Stimulated activated naive B cell treated with anti-CD40 and anti-IgM and Interleukin-4, amounts not matched to agents 10 μg/mL and 1 μg/mL and 100 μg/mL, for 72 hours (primary cell): Measurements from ENCODE around the gene SPON1.

Experiments
- ATAC-seq, 2 donors: fragments of 150-1000 bp; cut with Tn5 transposase; replicated peaks; 2 replicates each; pipeline ENCODE4 v1.10.0; 2021; ENCODE audit warnings: moderate library complexity in 1 of 2
- DNase-seq: peaks from one replicate; pipeline ENCODE4 v3.0.0; 2021
- H3K27ac Mint-ChIP-seq: one replicate; pipeline ENCODE4 v1.8.0; 2022; ENCODE audit warnings: mild to moderate bottlenecking, mixed read lengths
- H3K27me3 Mint-ChIP-seq, 2 donors: one replicate each; pipeline ENCODE4 v1.8.0; 2022; ENCODE audit warnings: mixed read lengths in 2 of 2
- H3K36me3 Mint-ChIP-seq, 2 donors: one replicate each; pipeline ENCODE4 v1.8.0; 2022; ENCODE audit warnings: mixed read lengths in 2 of 2, mild to moderate bottlenecking in 1 of 2
- H3K4me1 Mint-ChIP-seq, 2 donors: one replicate each; pipeline ENCODE4 v1.8.0; 2022; ENCODE audit warnings: mixed read lengths in 2 of 2, mild to moderate bottlenecking in 1 of 2
- H3K4me3 Mint-ChIP-seq, 2 donors: one replicate each; pipeline ENCODE4 v1.8.0; 2022; ENCODE audit warnings: mild to moderate bottlenecking in 2 of 2, mixed read lengths in 2 of 2, moderate library complexity in 1 of 2
- H3K9me3 Mint-ChIP-seq, 2 donors: one replicate each; pipeline ENCODE4 v1.8.0; 2022; ENCODE audit warnings: mixed read lengths in 2 of 2, mild to moderate bottlenecking in 1 of 2

SPON1 gene

GRCh38 chr11:13956988-13957387 is 5.5 kb upstream of the SPON1 start:
- H3K9me3 Mint-ChIP-seq, result no peaks in the 10 kb centered on the region
- no peak overlapping the region for H3K27ac Mint-ChIP-seq
- DNase-seq, result no peak
- H3K4me3 Mint-ChIP-seq, result no peak overlapping the region
- ATAC-seq, result no peak
- no peaks in the 10 kb centered on the region for H3K36me3 Mint-ChIP-seq
- peaks cover 0 to under 1% of the 10 kb centered on the region in 2 donors for H3K4me1 Mint-ChIP-seq
- H3K27me3 Mint-ChIP-seq, result peaks cover 24 to 30% of the 10 kb centered on the region in 2 donors

GRCh38 chr11:13958641-13959400 is 3.7 kb upstream of the SPON1 start:
- no peak for DNase-seq
- Mint-ChIP-seq H3K4me1 (peaks cover 6 to 7% of the 10 kb centered on the region in 2 donors), H3K27ac (no peak overlapping the region), H3K36me3 (no peaks in the 10 kb centered on the region), H3K9me3 (no peaks in the 10 kb centered on the region), H3K4me3 (no peak overlapping the region), H3K27me3 (peaks cover 30 to 34% of the 10 kb centered on the region in 2 donors)
- no peak for ATAC-seq

GRCh38 chr11:13962198-13962561 is 343 bp upstream of the SPON1 start:
- Mint-ChIP-seq H3K27ac (peak overlapping the region; percentile 39), H3K4me1 (peaks cover 10 to 14% of the 10 kb centered on the region in 2 donors), H3K27me3 (peaks cover 52 to 67% of the 10 kb centered on the region in 2 donors), H3K9me3 (no peaks in the 10 kb centered on the region), H3K36me3 (no peaks in the 10 kb centered on the region), H3K4me3 (peak overlapping the region; percentile 15 to 55)
- ATAC-seq, result peak in 1 of 2 donors; percentile 2
- no peak for DNase-seq

GRCh38 chr11:13963169-13963948 is 836 bp downstream of the SPON1 start:
- H3K36me3 Mint-ChIP-seq, result no peaks in the 10 kb centered on the region
- peak overlapping the region; percentile 55 to 76 for H3K4me3 Mint-ChIP-seq
- no peaks in the 10 kb centered on the region for H3K9me3 Mint-ChIP-seq
- peaks cover 52 to 67% of the 10 kb centered on the region in 2 donors for H3K27me3 Mint-ChIP-seq
- ATAC-seq (peak; percentile 85 to 88), DNase-seq (peak; percentile 33)
- H3K27ac Mint-ChIP-seq, result no peak overlapping the region
- peaks cover 10 to 14% of the 10 kb centered on the region in 2 donors for H3K4me1 Mint-ChIP-seq

- H3K27me3 Mint-ChIP-seq, result peaks cover 46 to 62% of the 10 kb centered on the region in 2 donors
- peak; percentile 2 for DNase-seq
- peak; percentile 9 to 28 for ATAC-seq
Observed at GRCh38 chr11:13963949-13964770, 1.6 kb downstream of the SPON1 start.

GRCh38 chr11:13964771-13965074 is 2.2 kb downstream of the SPON1 start:
- H3K27ac Mint-ChIP-seq, result no peak overlapping the region
- no peaks in the 10 kb centered on the region for H3K36me3 Mint-ChIP-seq
- H3K27me3 Mint-ChIP-seq, result peaks cover 41 to 58% of the 10 kb centered on the region in 2 donors
- no peak for DNase-seq
- H3K4me1 Mint-ChIP-seq, result peaks cover 13 to 14% of the 10 kb centered on the region in 2 donors
- H3K4me3 Mint-ChIP-seq, result no peak overlapping the region
- H3K9me3 Mint-ChIP-seq, result no peaks in the 10 kb centered on the region
- ATAC-seq, result no peak

More at GRCh38 chr11:13963949-13964770, 1.6 kb downstream of the SPON1 start:
- Mint-ChIP-seq H3K36me3 (no peaks in the 10 kb centered on the region), H3K9me3 (no peaks in the 10 kb centered on the region), H3K27ac (no peak overlapping the region), H3K4me1 (peaks cover 10 to 14% of the 10 kb centered on the region in 2 donors), H3K4me3 (peak overlapping the region; percentile 55 to 76)

- H3K9me3 Mint-ChIP-seq, result no peaks in the 10 kb centered on the region
- ATAC-seq (no peak), DNase-seq (no peak)
- H3K4me3 Mint-ChIP-seq, result no peak overlapping the region
- peaks cover 37 to 52% of the 10 kb centered on the region in 2 donors for H3K27me3 Mint-ChIP-seq
- H3K27ac Mint-ChIP-seq, result no peak overlapping the region
- peaks cover 13 to 14% of the 10 kb centered on the region in 2 donors for H3K4me1 Mint-ChIP-seq
- no peaks in the 10 kb centered on the region for H3K36me3 Mint-ChIP-seq
Observed at GRCh38 chr11:13965337-13965736, 2.8 kb downstream of the SPON1 start.

GRCh38 chr11:13966013-13966412 is 3.5 kb downstream of the SPON1 start:
- no peak for ATAC-seq
- no peaks in the 10 kb centered on the region for H3K36me3 Mint-ChIP-seq
- no peak overlapping the region for H3K27ac Mint-ChIP-seq
- H3K27me3 Mint-ChIP-seq, result peaks cover 33 to 48% of the 10 kb centered on the region in 2 donors
- no peak for DNase-seq
- no peaks in the 10 kb centered on the region for H3K9me3 Mint-ChIP-seq
- peaks cover 13 to 14% of the 10 kb centered on the region in 2 donors for H3K4me1 Mint-ChIP-seq
- H3K4me3 Mint-ChIP-seq, result no peak overlapping the region

GRCh38 chr11:13966486-13966885 is 4.0 kb downstream of the SPON1 start:
- Mint-ChIP-seq H3K4me3 (no peak overlapping the region), H3K36me3 (no peaks in the 10 kb centered on the region), H3K9me3 (no peaks in the 10 kb centered on the region), H3K27ac (no peak overlapping the region), H3K4me1 (peaks cover 13 to 14% of the 10 kb centered on the region in 2 donors), H3K27me3 (peaks cover 28 to 44% of the 10 kb centered on the region in 2 donors)
- DNase-seq, result no peak
- ATAC-seq, result no peak

GRCh38 chr11:13970986-13971385 is 8.5 kb downstream of the SPON1 start:
- H3K27me3 Mint-ChIP-seq, result peaks cover 6 to 18% of the 10 kb centered on the region in 2 donors
- no peaks in the 10 kb centered on the region for H3K36me3 Mint-ChIP-seq
- H3K4me1 Mint-ChIP-seq, result peaks cover 0 to 3% of the 10 kb centered on the region in 2 donors
- ATAC-seq, result peak in 1 of 2 donors; percentile 54
- no peak overlapping the region for H3K27ac Mint-ChIP-seq
- no peaks in the 10 kb centered on the region for H3K9me3 Mint-ChIP-seq
- H3K4me3 Mint-ChIP-seq, result no peak overlapping the region
- DNase-seq, result no peak

GRCh38 chr11:13972043-13972910 is 9.8 kb downstream of the SPON1 start:
- Mint-ChIP-seq H3K27ac (no peak overlapping the region), H3K4me3 (no peak overlapping the region), H3K36me3 (no peaks in the 10 kb centered on the region), H3K4me1 (peaks cover 0 to 3% of the 10 kb centered on the region in 2 donors), H3K9me3 (no peaks in the 10 kb centered on the region), H3K27me3 (peaks cover 0 to 7% of the 10 kb centered on the region in 2 donors)
- ATAC-seq, result no peak
- DNase-seq, result no peak

GRCh38 chr11:13972944-13973343 is 10.4 kb downstream of the SPON1 start:
- no peak for DNase-seq
- Mint-ChIP-seq H3K4me3 (no peak overlapping the region), H3K36me3 (no peaks in the 10 kb centered on the region), H3K4me1 (peaks cover 0 to 3% of the 10 kb centered on the region in 2 donors), H3K27me3 (peaks cover 0 to 12% of the 10 kb centered on the region in 2 donors), H3K9me3 (no peaks in the 10 kb centered on the region), H3K27ac (no peak overlapping the region)
- no peak for ATAC-seq

- Mint-ChIP-seq H3K27me3 (peaks cover 0 to 24% of the 10 kb centered on the region in 2 donors), H3K9me3 (no peaks in the 10 kb centered on the region), H3K4me1 (no peaks in the 10 kb centered on the region), H3K4me3 (no peak overlapping the region), H3K36me3 (no peaks in the 10 kb centered on the region), H3K27ac (no peak overlapping the region)
- ATAC-seq (no peak), DNase-seq (no peak)
Observed at GRCh38 chr11:13974631-13975030, 12.1 kb downstream of the SPON1 start.
